Measurements from ENCODE around the gene MFRP. TPM values are rescaled to one million over a fixed set of nuclear protein-coding genes. Genes with fewer than 3 reads are reported as not detected.

MFRP gene
- polyA plus RNA-seq, 1 of the 3 experiments (the other 2 are of a cell fraction) = not detected

DNA sequence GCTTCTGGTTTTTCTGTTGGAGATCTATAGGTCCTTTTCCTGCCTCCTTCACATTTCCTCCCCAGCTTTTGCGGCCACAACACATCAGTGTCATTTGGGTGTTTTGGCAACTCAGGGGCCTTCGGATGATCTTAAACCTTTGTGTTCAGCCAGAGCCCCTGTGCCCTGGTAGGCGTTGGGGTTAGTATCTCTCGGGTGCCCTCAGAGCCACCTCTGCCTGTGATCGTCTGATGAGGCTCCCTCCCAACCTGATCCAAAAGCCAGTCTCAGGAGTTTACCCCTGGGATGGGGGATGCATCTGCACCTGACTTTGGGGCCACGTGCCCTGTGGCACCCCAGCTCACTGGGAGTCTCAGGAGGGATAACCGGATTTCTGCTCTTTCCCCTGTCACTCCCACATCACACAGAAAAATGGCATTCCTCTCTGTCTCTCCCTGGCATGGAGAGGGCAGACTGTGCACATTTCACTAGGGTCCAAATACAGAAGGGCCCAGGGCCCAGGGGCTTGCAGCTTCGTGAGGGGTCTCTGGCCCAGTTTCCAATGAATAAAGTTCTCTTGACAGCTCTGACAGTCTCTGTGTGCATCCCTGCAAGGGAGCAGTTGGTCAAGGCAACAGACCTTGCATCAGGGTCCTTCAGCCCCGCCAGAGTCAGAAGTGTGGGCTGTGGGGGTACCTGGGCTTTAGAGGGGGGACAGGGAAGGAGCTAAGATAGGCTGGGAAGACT lies 9.6 kb downstream of the MFRP start (continued):
- TF ChIP-seq, protein P1, sequence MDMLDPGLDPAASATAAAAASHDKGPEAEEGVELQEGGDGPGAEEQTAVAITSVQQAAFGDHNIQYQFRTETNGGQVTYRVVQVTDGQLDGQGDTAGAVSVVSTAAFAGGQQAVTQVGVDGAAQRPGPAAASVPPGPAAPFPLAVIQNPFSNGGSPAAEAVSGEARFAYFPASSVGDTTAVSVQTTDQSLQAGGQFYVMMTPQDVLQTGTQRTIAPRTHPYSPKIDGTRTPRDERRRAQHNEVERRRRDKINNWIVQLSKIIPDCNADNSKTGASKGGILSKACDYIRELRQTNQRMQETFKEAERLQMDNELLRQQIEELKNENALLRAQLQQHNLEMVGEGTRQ (IDR thresholded peaks at IDR 0.05; ENCODE audit: borderline replicate concordance, low read depth, low read length) = no peak
- TF ChIP-seq, protein P2, sequence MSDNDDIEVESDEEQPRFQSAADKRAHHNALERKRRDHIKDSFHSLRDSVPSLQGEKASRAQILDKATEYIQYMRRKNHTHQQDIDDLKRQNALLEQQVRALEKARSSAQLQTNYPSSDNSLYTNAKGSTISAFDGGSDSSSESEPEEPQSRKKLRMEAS (IDR thresholded peaks at IDR 0.05; ENCODE audit: low read depth) = no peak

DNA sequence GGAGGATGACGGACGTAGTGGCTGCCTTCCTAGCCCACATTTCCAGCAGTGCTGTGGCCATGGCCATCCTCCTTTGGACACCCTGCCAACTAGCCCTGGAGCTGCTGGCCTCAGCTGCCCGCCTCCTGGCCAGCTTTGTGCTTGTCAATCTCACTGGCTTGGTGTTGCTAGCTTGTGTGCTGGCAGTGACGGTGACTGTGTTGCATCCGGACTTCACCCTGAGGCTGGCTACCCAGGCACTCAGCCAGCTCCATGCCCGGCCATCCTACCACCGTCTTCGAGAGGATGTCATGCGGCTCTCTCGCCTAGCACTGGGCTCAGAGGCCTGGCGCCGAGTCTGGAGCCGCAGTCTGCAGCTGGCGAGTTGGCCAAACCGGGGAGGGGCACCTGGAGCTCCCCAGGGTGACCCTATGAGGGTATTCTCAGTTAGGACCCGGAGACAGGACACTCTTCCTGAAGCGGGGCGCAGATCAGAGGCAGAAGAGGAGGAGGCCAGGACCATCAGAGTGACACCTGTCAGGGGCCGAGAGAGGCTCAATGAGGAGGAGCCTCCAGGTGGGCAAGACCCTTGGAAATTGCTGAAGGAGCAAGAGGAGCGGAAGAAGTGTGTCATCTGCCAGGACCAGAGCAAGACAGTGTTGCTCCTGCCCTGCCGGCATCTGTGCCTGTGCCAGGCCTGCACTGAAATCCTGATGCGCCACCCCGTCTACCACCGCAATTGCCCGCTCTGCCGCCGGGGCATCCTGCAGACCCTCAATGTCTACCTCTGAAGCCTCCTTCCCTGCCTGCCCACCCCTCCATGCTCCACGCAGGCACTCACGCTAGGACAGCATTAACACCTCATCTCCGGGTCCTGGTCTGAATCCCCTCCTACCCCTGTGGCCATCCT lies 10.6 kb downstream of the MFRP start:
- TF ChIP-seq, protein P3, sequence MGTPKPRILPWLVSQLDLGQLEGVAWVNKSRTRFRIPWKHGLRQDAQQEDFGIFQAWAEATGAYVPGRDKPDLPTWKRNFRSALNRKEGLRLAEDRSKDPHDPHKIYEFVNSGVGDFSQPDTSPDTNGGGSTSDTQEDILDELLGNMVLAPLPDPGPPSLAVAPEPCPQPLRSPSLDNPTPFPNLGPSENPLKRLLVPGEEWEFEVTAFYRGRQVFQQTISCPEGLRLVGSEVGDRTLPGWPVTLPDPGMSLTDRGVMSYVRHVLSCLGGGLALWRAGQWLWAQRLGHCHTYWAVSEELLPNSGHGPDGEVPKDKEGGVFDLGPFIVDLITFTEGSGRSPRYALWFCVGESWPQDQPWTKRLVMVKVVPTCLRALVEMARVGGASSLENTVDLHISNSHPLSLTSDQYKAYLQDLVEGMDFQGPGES (IDR thresholded peaks at IDR 0.05; ENCODE audit: low read depth, low read length) = no peak
- TF ChIP-seq, protein P4, sequence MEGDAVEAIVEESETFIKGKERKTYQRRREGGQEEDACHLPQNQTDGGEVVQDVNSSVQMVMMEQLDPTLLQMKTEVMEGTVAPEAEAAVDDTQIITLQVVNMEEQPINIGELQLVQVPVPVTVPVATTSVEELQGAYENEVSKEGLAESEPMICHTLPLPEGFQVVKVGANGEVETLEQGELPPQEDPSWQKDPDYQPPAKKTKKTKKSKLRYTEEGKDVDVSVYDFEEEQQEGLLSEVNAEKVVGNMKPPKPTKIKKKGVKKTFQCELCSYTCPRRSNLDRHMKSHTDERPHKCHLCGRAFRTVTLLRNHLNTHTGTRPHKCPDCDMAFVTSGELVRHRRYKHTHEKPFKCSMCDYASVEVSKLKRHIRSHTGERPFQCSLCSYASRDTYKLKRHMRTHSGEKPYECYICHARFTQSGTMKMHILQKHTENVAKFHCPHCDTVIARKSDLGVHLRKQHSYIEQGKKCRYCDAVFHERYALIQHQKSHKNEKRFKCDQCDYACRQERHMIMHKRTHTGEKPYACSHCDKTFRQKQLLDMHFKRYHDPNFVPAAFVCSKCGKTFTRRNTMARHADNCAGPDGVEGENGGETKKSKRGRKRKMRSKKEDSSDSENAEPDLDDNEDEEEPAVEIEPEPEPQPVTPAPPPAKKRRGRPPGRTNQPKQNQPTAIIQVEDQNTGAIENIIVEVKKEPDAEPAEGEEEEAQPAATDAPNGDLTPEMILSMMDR (IDR thresholded peaks at IDR 0.05) = no peak
- TF ChIP-seq YY1 (IDR thresholded peaks at IDR 0.05; ENCODE audit: low read depth) = no peak
- no peak for TF ChIP-seq RXRA (IDR thresholded peaks at IDR 0.05; ENCODE audit: borderline replicate concordance, low read depth)
- no peak for TF ChIP-seq TEAD4 (IDR thresholded peaks at IDR 0.05; ENCODE audit: borderline replicate concordance, insufficient read depth)
- no peak for TF ChIP-seq RAD21 (IDR thresholded peaks at IDR 0.05; ENCODE audit: low read length)
- TF ChIP-seq TAF1 (IDR thresholded peaks at IDR 0.05; ENCODE audit: borderline replicate concordance, low read depth, low read length) = no peak
- TF ChIP-seq NFIC (IDR thresholded peaks at IDR 0.05; ENCODE audit: borderline replicate concordance) = no peak
- TF ChIP-seq, protein P5, sequence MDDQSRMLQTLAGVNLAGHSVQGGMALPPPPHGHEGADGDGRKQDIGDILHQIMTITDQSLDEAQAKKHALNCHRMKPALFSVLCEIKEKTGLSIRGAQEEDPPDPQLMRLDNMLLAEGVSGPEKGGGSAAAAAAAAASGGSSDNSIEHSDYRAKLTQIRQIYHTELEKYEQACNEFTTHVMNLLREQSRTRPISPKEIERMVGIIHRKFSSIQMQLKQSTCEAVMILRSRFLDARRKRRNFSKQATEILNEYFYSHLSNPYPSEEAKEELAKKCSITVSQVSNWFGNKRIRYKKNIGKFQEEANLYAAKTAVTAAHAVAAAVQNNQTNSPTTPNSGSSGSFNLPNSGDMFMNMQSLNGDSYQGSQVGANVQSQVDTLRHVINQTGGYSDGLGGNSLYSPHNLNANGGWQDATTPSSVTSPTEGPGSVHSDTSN (IDR thresholded peaks at IDR 0.05) = no peak
- TF ChIP-seq MXI1 (IDR thresholded peaks at IDR 0.05; ENCODE audit: low read depth, low read length) = no peak
- TF ChIP-seq NRF1 (IDR thresholded peaks at IDR 0.05; ENCODE audit: low read depth, low read length) = no peak
- TF ChIP-seq SMC3 (IDR thresholded peaks at IDR 0.05; ENCODE audit: low read depth, low read length) = no peak
- TF ChIP-seq FOSL2 (IDR thresholded peaks at IDR 0.05; ENCODE audit: borderline replicate concordance, low read depth) = no peak
- TF ChIP-seq SIN3A (IDR thresholded peaks at IDR 0.05; ENCODE audit: borderline replicate concordance, low read depth, low read length) = no peak
- no peak for TF ChIP-seq JUND (IDR thresholded peaks at IDR 0.05)
- no peak overlapping the region for H3K27ac ChIP-seq (ENCODE audit: low read depth in 2 of 2, low read length in 1 of 2)
- peaks cover 0 to 12% of the 10 kb centered on the region in 2 experiments for H3K36me3 ChIP-seq (replicated peaks in 1 of 2; ENCODE audit: control insufficient read depth in 1 of 2, insufficient read depth in 2 of 2, low read length in 1 of 2)
- H3K9me3 ChIP-seq = no peaks in the 10 kb centered on the region
- 89% methylated on average over 16 of the region's 30 CpGs for WGBS (ENCODE audit: low lambda C conversion rate)
- H2AFZ ChIP-seq (ENCODE audit: low read depth) = no peak overlapping the region
- H3K9me2 ChIP-seq = no peaks in the 10 kb centered on the region
- no peaks in the 10 kb centered on the region for H3K27me3 ChIP-seq (ENCODE audit: insufficient read depth)
- peak overlapping the region; percentile 84 to 96 for H3K4me3 ChIP-seq (ENCODE audit: low read depth in 2 of 2, low read length in 1 of 2)
- H3K79me2 ChIP-seq (ENCODE audit: insufficient read depth) = peaks cover 31% of the 10 kb centered on the region
- no peak for DNase-seq
- no peaks in the 10 kb centered on the region for H4K20me1 ChIP-seq (ENCODE audit: insufficient read depth)
- peaks cover 6% of the 10 kb centered on the region for H3F3A ChIP-seq (replicated peaks; ENCODE audit: insufficient read depth)
- H3K9ac ChIP-seq = no peak overlapping the region
- CTCF ChIA-PET = interaction anchor here (0.8 to 5.2 kb wide), 6 partner anchors 8 to 191 kb away, joined by 3 to 45 read pairs (median 7); partner anchors contain the start of gene CBL
- peaks cover 16 to 41% of the 10 kb centered on the region in 2 experiments; a peak in 3 of 4 replicates for H3K4me1 ChIP-seq (ENCODE audit: control insufficient read depth in 1 of 2, insufficient read depth in 2 of 2, low read depth in 1 of 2, low read length in 1 of 2)
- POLR2A ChIA-PET = no interaction called here
- H3K4me2 ChIP-seq = peak overlapping the region; percentile 95
